GM12878 (cell line): ENCODE results near the gene MRS2. TPM values are rescaled to one million over a fixed set of nuclear protein-coding genes. Genes with fewer than 3 reads are reported as not detected.

Experiments used
- ATAC-seq: fragments of 200-7000 bp; cut with Tn5 transposase; 3 replicates; pipeline ENCODE4 v1.9.1; 2020; ENCODE audit warnings: mild to moderate bottlenecking, moderate library complexity
- BruUV-seq: library from RNA; stranded (reverse); fragments of 400-500 nt; replicated peaks from 2 replicates; lab custom pipeline; 2021; lab: Mats Ljungman, UMichigan
- CTCF ChIA-PET: fragments of 300-600 bp; sonication (Branson Sonifier 250); formaldehyde crosslinking; extraction: SDS; loops from one replicate; lab custom pipeline; 2021; ENCODE audit warnings: inconsistent platforms; lab: Yijun Ruan, JAX
- POLR2A ChIA-PET: fragments of 350-600 bp; formaldehyde crosslinking; extraction: SDS; loops from one replicate; lab custom pipeline; 2021; ENCODE audit warnings: inconsistent platforms; lab: Charles Lee
- RAD21 ChIA-PET: fragments of 300-600 bp; sonication (Branson Sonifier 250); formaldehyde crosslinking; loops from one replicate; lab custom pipeline; 2023; ENCODE audit warnings: antibody characterized with exemption; ENCODE audit not compliant: unreplicated experiment; lab: Charles Lee
- SMC1A ChIA-PET: fragments of 300-600 bp; sonication (Branson Sonifier 250); formaldehyde crosslinking; loops from one replicate; lab custom pipeline; 2023; ENCODE audit not compliant: unreplicated experiment, uncharacterized antibody; lab: Charles Lee
- DNase-seq: peaks from one replicate; pipeline ENCODE4 v3.0.0-alpha.2; 2011; ENCODE audit warnings: low read depth, low spot score
- FAIRE-seq: peaks from 3 replicates; lab custom pipeline; 2011; peaks lifted over from hg19 to GRCh38; lab: Jason Lieb, UNC
- H2AFZ ChIP-seq: 2 replicates; pipeline ENCODE4 v1.6.0; 2011; ENCODE audit warnings: low read depth, low read length, control low read depth; ENCODE audit not compliant: control insufficient read depth
- H3K27ac ChIP-seq: 2 replicates; pipeline ENCODE4 v1.5.1; 2011; ENCODE audit warnings: control low read depth; ENCODE audit not compliant: control insufficient read depth, insufficient read depth
- H3K27me3 ChIP-seq, 2 experiments: replicated peaks in 1 of 2; 2 replicates each; pipeline versions ENCODE4 v1.6.0 to v1.6.1; 2011; ENCODE audit warnings: low read length in 1 of 2; ENCODE audit not compliant: control insufficient read depth in 2 of 2, insufficient read depth in 2 of 2
- H3K36me3 ChIP-seq, 2 experiments: 2 replicates each; pipeline ENCODE4 v1.5.1; 2011; ENCODE audit warnings: low read length in 1 of 2; ENCODE audit not compliant: control insufficient read depth in 2 of 2, insufficient read depth in 2 of 2
- H3K4me1 ChIP-seq: 2 replicates; pipeline ENCODE4 v1.6.1; 2011; ENCODE audit warnings: mild to moderate bottlenecking, low read length, moderate library complexity, mixed read lengths; ENCODE audit not compliant: control insufficient read depth, insufficient read depth
- H3K4me2 ChIP-seq: 2 replicates; pipeline ENCODE4 v1.6.0; 2011; ENCODE audit warnings: control low read depth; ENCODE audit not compliant: control insufficient read depth, insufficient read depth
- H3K4me3 ChIP-seq: fragments of 200-600 bp; sonication (generic); 2 replicates; pipeline ENCODE4 v1.5.1; 2016
- H3K79me2 ChIP-seq: 2 replicates; pipeline ENCODE4 v1.6.0; 2011; ENCODE audit warnings: low read length; ENCODE audit not compliant: control insufficient read depth, insufficient read depth
- H3K9ac ChIP-seq: 2 replicates; pipeline ENCODE4 v1.8.0; 2011; ENCODE audit warnings: low read length, control low read depth, mixed read lengths; ENCODE audit not compliant: control insufficient read depth, insufficient read depth
- H3K9me3 ChIP-seq: replicated peaks from 3 replicates; pipeline ENCODE4 v1.5.1; 2011; ENCODE audit warnings: mild to moderate bottlenecking, low read length; ENCODE audit not compliant: control insufficient read depth, insufficient read depth
- H4K20me1 ChIP-seq: 2 replicates; pipeline ENCODE4 v1.6.0; 2011; ENCODE audit not compliant: control insufficient read depth, insufficient read depth
- BRCA1 ChIP-seq: IDR thresholded peaks from 2 replicates; pipeline ENCODE4 v1.6.1; 2011; ENCODE audit warnings: low read depth, low read length, improper control_type of control experiment
- GABPA ChIP-seq: IDR thresholded peaks from 2 replicates; pipeline ENCODE4 v1.6.1; 2014; ENCODE audit warnings: antibody characterized with exemption, low read depth, mild to moderate bottlenecking, inconsistent platforms
- IKZF2 ChIP-seq, 2 experiments: fragments of 450-650 bp; IDR thresholded peaks; 2 replicates each; pipeline ENCODE4 v1.6.1; 2017; ENCODE audit warnings: mild to moderate bottlenecking in 2 of 2, moderate library complexity in 2 of 2
- JUND ChIP-seq: IDR thresholded peaks from 2 replicates; pipeline ENCODE4 v1.6.1; 2012; ENCODE audit warnings: low read depth, mild to moderate bottlenecking, low read length, improper control_type of control experiment, moderate library complexity
- MLLT1 ChIP-seq: fragments of 450-650 bp; IDR thresholded peaks from 2 replicates; pipeline ENCODE4 v1.6.1; 2016; ENCODE audit warnings: mild to moderate bottlenecking
- PRDM15 ChIP-seq: fragments of 450-650 bp; formaldehyde crosslinking; IDR thresholded peaks from 2 replicates; pipeline ENCODE4 v1.4.0; 2020; ENCODE audit warnings: mild to moderate bottlenecking, moderate library complexity
- SMAD1 ChIP-seq: fragments of 450-650 bp; IDR thresholded peaks from 2 replicates; pipeline ENCODE4 v1.6.1; 2018; ENCODE audit warnings: mild to moderate bottlenecking, low read depth; ENCODE audit not compliant: partially characterized antibody
- STAT1 ChIP-seq: fragments of 450-650 bp; conservative IDR thresholded peaks from 2 replicates; pipeline ENCODE4 v1.6.1; 2014; ENCODE audit warnings: antibody characterized with exemption, mild to moderate bottlenecking
- TBL1XR1 ChIP-seq: IDR thresholded peaks from 2 replicates; pipeline ENCODE4 v1.6.1; 2012; ENCODE audit warnings: low read depth, low read length, improper control_type of control experiment
- USF1 ChIP-seq: IDR thresholded peaks from 2 replicates; pipeline ENCODE4 v1.6.1; 2011; ENCODE audit warnings: borderline replicate concordance, low read depth, mild to moderate bottlenecking, moderate library complexity, mixed read lengths, low read length; ENCODE audit not compliant: insufficient read depth; ENCODE audit errors: extremely low read length
- ZNF592 ChIP-seq: fragments of 450-650 bp; IDR thresholded peaks from 2 replicates; pipeline ENCODE4 v1.6.1; 2017; ENCODE audit warnings: mild to moderate bottlenecking, moderate library complexity
- WGBS: methylation state at CpG from one replicate; pipeline ENCODE4 v1.1.6; 2016; ENCODE audit warnings: low lambda C conversion rate; ENCODE audit not compliant: insufficient replicate concordance, insufficient coverage; ENCODE audit errors: missing lambda C conversion rate; 5-methylcytosine and 5-hydroxymethylcytosine counted together
- in situ Hi-C: fragments of 300-500 bp; cut with MboI; formaldehyde crosslinking; loops from 9 replicates; pipeline ENCODE4 v1.14.3; 2018; ENCODE audit warnings: mixed read lengths
- intact Hi-C: fragments of 100-400 bp; cut with micrococcal nuclease; formaldehyde crosslinking; loops from one replicate; pipeline ENCODE4 v1.14.2; 2022; ENCODE audit not compliant: unreplicated experiment
- polyA plus RNA-seq, 11 experiments: library from polyadenylated mRNA; depleted of rRNA in 4 of 11; unstranded in 6 of 11; stranded (reverse) in 5 of 11; fragments of >200 nt; fragmentation: Nextera tagmentation in 4 of 11; fragmentation: Illumina TruSeq in 1 of 11; extraction: Ambion mirVana in 4 of 11; extraction: Trizol in 1 of 11; gene quantifications; 1 replicate in 1 of 11; 2 replicates in 10 of 11; pipeline versions ENCODE4 v1.2.1 to v1.2.3, GENCODE V29; 2011 to 2016; ENCODE audit warnings: inconsistent platforms in 2 of 11, missing spikeins in 2 of 11, low read depth in 1 of 11
- total RNA-seq, 4 experiments: library from RNA; depleted of rRNA in 3 of 4; stranded (reverse); fragments of >200 nt in 3 of 4; fragmentation: Illumina TruSeq in 1 of 4; extraction: Trizol in 1 of 4; gene quantifications; 2 replicates each; pipeline versions ENCODE4 v1.2.1 to v1.2.3, GENCODE V29; 2013 to 2021

MRS2 gene
- total and polyA plus RNA-seq, 10 of the 15 experiments (the other 5 are each of a cell fraction or from before 2014, with no cell fraction given): 7.5 to 29.9 (median 24.2) TPM

- ChIA-PET RAD21 (no interaction called here), CTCF (no interaction called here), POLR2A (no interaction called here), SMC1A (interaction anchor here (0.6 to 1.0 kb wide), 2 partner anchors 13 to 16 kb away, joined by 3 read pairs; no protein-coding TSS in a partner anchor)
- in situ Hi-C loops: no loop called here
- Histone ChIP-seq H3K9me3 (no peaks in the 10 kb centered on the region), H3K4me2 (no peak overlapping the region), H3K27ac (no peak overlapping the region), H3K9ac (no peak overlapping the region), H3K79me2 (no peaks in the 10 kb centered on the region), H3K4me1 (no peaks in the 10 kb centered on the region), H3K4me3 (no peak overlapping the region), H3K27me3 (no peaks in the 10 kb centered on the region), H4K20me1 (no peaks in the 10 kb centered on the region), H3K36me3 (no peaks in the 10 kb centered on the region), H2AFZ (no peak overlapping the region)
- no peak for FAIRE-seq
- no peak for ATAC-seq
- DNase-seq: no peak
- intact Hi-C loops: no loop called here
- 50% methylated on average over 2 of the region's 2 CpGs for WGBS
- BruUV-seq: no TSS peak
- TF ChIP-seq SMAD1 (no peak), TBL1XR1 (no peak), ZNF592 (no peak), MLLT1 (no peak), BRCA1 (no peak), STAT1 (no peak), PRDM15 (CRISPR knock-in tag) (no peak), GABPA (no peak), JUND (no peak), USF1 (no peak), IKZF2 (IDR thresholded peaks at IDR 0.05) (no peak)
Observed at GRCh38 chr6:24458941-24459340, 56.2 kb downstream of the MRS2 start.
